Activated naive CD4-positive, alpha-beta T cell treated with anti-CD3 and anti-CD28 coated beads for 36 hours (primary cell): ENCODE results near the gene JMJD4. TPM values are rescaled to one million over a fixed set of nuclear protein-coding genes. Genes with fewer than 3 reads are reported as not detected.

Experiments used
- CTCF ChIA-PET: fragments of 350-600 bp; sonication (Branson Sonifier 250); formaldehyde crosslinking; loops from one replicate; lab custom pipeline; 2021; ENCODE audit warnings: antibody characterized with exemption; lab: Charles Lee
- DNase-seq: peaks from one replicate; pipeline ENCODE4 v3.0.0-alpha.2; 2020
- H3K27ac Mint-ChIP-seq: one replicate; pipeline ENCODE4 v1.8.0; 2021; ENCODE audit warnings: mild to moderate bottlenecking, mixed read lengths
- H3K27me3 Mint-ChIP-seq: one replicate; pipeline ENCODE4 v1.8.0; 2021; ENCODE audit warnings: low read depth, mixed read lengths
- H3K36me3 Mint-ChIP-seq: one replicate; pipeline ENCODE4 v1.8.0; 2021; ENCODE audit warnings: low read depth, mixed read lengths
- H3K4me1 Mint-ChIP-seq: one replicate; pipeline ENCODE4 v1.8.0; 2021; ENCODE audit warnings: low read depth, mixed read lengths
- H3K4me3 Mint-ChIP-seq: one replicate; pipeline ENCODE4 v1.8.0; 2021; ENCODE audit warnings: mild to moderate bottlenecking, moderate library complexity, mixed read lengths
- H3K9me3 Mint-ChIP-seq: one replicate; pipeline ENCODE4 v1.8.0; 2021; ENCODE audit warnings: mixed read lengths
- intact Hi-C: fragments of 100-400 bp; cut with micrococcal nuclease; formaldehyde crosslinking; loops from one replicate; pipeline ENCODE4 v1.15.1; 2023
- total RNA-seq, 2 experiments: library from RNA; stranded (reverse); gene quantifications; one replicate each; pipeline ENCODE4 v1.2.3, GENCODE V29; 2021

JMJD4 gene, protein sequence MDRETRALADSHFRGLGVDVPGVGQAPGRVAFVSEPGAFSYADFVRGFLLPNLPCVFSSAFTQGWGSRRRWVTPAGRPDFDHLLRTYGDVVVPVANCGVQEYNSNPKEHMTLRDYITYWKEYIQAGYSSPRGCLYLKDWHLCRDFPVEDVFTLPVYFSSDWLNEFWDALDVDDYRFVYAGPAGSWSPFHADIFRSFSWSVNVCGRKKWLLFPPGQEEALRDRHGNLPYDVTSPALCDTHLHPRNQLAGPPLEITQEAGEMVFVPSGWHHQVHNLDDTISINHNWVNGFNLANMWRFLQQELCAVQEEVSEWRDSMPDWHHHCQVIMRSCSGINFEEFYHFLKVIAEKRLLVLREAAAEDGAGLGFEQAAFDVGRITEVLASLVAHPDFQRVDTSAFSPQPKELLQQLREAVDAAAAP
- 10 to 100 TPM; 11.3 to 11.7 TPM for total RNA-seq

DNA sequence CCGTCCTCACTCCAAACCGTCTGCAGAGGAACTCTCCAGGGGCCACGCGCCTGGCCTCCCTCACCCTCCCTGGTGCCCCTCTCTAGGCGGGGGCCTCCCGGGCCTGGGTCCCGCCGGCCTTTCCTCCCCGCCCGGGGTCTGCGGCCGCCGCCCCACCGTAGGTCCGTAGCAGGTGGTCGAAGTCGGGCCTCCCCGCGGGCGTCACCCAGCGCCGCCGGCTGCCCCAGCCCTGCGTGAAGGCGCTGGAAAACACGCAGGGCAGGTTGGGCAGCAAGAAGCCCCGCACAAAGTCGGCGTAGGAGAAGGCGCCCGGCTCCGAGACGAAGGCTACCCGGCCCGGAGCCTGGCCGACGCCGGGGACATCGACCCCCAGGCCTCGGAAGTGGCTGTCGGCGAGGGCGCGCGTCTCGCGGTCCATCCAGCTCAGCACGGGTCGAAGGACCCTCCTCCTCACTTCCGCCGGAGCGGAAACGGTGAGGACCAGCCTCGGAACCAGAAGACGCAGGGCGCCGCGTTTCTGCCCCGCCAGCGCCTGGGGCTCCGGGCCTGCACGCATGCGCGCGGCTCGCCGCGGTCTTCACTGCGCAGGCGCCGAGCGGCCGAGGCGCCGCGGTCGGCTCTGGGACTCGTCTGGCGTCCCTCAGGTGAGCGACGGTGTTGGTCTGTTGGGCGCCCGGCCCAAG lies at the start of gene JMJD4, which contains the start of gene SNAP47:
JMJD4 (minus strand) TSS at position 447 of the 683 bp plus-strand sequence; CDS start at position 418, 29 bp downstream.
SNAP47 (plus strand) TSS at position 580 of the 683 bp plus-strand sequence. CDS start 12,302 bp downstream, outside the sequence.
- peak within 1 kb of the TSS; percentile 92 for H3K4me3 Mint-ChIP-seq
- DNase-seq: peak; percentile 93
- peaks cover 40% of the 10 kb centered on the region for H3K4me1 Mint-ChIP-seq
- no peaks in the 10 kb centered on the region for H3K27me3 Mint-ChIP-seq
- H3K27ac Mint-ChIP-seq: peak within 1 kb of the TSS; percentile 76
- intact Hi-C loops: loop anchor here (1.0 kb wide), 3 partner anchors 23 to 795 kb away; partner anchors contain the start of gene COQ8A
- peaks cover 5% of the 10 kb centered on the region for H3K36me3 Mint-ChIP-seq
- CTCF ChIA-PET: no interaction called here
- H3K9me3 Mint-ChIP-seq: no peaks in the 10 kb centered on the region

GRCh38 chr1:227782226-227782625 lies 47.1 kb upstream of the JMJD4 start:
- Mint-ChIP-seq H3K4me1 (peaks cover 16% of the 10 kb centered on the region), H3K36me3 (peaks cover 5% of the 10 kb centered on the region), H3K9me3 (no peaks in the 10 kb centered on the region), H3K27me3 (peaks cover 2% of the 10 kb centered on the region), H3K4me3 (no peak overlapping the region), H3K27ac (no peak overlapping the region)
- DNase-seq: no peak
- CTCF ChIA-PET: no interaction called here
- intact Hi-C loops: no loop called here

DNA sequence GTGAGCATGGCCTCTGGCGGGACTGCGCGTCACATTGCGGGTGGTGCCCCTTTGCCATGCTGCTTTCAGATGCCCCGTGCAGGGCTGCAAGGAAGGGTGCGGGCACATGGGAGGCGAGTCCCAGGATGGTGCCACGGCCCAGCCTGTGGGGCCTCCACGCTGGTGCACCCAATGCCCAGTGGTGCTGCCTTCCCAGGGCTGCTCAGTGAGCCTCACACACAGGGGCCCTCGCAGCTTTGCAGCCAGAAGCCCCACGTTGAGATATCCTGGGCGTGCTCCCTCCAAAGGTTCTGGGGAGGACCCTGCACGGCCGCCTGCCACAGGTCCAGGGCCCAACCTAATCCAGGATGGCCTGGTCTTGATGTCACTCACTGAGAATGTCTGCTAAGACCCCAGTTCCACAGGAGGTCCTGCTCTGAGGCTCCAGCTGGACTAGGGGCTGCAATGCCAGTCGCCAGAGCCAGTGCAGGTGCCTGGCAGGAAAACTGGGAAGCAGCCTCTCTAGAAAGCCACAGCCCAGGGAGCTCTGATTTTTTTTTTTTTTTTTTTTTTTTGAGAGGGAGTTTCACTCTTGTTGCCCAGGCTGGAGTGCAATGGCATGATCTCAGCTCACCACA lies 46.3 kb upstream of the JMJD4 start:
- no peak overlapping the region for H3K4me3 Mint-ChIP-seq
- H3K36me3 Mint-ChIP-seq: peaks cover 5% of the 10 kb centered on the region
- DNase-seq: no peak
- peaks cover 10% of the 10 kb centered on the region for H3K4me1 Mint-ChIP-seq
- no peaks in the 10 kb centered on the region for H3K9me3 Mint-ChIP-seq
- peaks cover under 1% of the 10 kb centered on the region for H3K27me3 Mint-ChIP-seq
- no peak overlapping the region for H3K27ac Mint-ChIP-seq
- CTCF ChIA-PET: no interaction called here
- intact Hi-C loops: no loop called here

DNA sequence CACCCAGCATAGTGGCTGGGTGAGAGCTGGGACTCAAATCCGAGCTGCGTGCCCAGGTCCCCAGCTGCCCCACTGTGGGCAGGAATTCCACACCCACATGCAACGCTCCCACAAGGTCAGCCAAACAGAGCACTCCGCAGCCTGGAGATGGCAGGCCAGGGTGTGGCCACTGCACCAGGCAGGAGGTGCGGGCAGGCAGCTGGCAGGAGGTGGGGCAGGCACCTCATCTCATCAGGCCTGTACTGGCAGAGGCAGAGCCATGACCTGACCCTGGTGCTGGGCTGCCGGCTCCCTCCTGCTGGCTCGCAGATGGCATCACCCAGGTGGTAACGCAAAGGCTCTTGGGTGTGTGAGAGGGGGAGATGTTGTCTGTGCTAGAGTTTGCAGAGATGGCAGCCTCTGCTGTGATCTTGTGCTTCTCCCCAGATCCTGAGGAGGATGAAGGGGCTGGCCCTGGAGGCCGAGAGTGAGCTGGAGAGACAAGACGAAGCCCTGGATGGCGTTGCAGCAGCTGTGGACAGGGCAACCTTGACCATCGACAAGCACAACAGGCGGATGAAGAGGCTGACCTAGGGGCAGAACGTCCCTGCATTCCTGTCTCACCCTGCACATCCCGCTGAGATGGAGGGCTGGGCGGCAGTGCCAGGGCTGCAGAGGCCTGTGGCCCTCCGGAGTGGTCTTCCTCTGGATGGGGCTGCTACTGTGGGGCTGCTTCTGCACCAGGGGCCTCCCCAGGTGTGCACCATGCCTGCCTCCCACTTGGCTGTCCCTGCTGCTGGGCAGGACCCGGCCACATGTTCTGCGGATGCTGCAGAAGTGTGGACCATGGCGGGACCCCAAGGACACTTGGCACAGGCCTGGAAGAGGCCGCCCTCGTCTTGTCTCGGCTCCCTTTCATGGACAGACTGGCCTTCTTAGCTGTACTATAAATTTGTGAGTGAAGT lies 45.3 kb upstream of the JMJD4 start:
- peaks cover under 1% of the 10 kb centered on the region for H3K4me1 Mint-ChIP-seq

DNA sequence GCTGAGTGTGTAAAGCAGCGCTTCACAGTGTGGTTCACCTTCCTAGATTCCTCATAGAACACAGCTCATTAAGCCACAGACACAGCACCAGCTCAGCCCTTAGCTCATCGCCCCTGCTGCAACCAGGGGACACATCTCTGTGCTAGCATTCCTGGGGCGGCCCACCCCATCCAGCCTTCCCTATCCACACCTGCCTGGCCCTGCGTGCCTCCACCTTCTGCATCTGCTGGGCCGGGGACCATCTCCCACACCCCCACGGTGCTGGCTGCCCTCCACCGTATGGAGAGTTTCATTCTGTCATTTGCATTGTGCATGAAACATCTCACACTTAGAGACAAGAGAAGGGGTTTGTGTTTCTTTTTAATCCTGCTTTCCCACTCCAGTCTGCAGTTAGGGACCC lies 44.6 kb upstream of the JMJD4 start:
- H3K9me3 Mint-ChIP-seq: no peaks in the 10 kb centered on the region
- intact Hi-C loops: no loop called here
- DNase-seq: no peak

More for the DNA sequence above, 45.3 kb upstream of the JMJD4 start:
- intact Hi-C loops: no loop called here
- DNase-seq: no peak
- CTCF ChIA-PET: no interaction called here
- Mint-ChIP-seq H3K27ac (no peak overlapping the region), H3K27me3 (no peaks in the 10 kb centered on the region), H3K36me3 (peaks cover 5% of the 10 kb centered on the region), H3K9me3 (no peaks in the 10 kb centered on the region), H3K4me3 (no peak overlapping the region)

DNA sequence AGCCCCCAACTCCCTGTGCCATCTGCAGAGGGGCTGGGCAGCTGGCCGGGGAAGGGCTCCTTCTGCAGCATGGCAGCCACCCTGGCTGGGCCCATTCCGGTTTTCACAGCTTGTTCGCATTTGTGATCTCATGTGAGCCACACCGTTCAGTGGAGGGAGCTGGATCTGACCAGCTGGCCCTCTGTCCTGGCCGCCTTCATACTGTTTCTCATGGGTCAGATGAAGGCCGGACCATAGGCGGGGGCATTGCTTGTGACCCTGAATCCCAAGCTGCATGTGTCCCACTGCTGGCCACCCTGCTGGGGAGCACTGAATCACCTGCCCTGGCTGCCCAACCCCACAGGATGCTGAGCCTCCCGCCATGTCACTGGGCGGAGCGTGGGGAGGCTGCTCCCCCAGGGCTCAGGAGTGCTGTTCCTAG lies 43.9 kb upstream of the JMJD4 start:
- CTCF ChIA-PET: no interaction called here
- Mint-ChIP-seq H3K27ac (no peak overlapping the region), H3K4me1 (peaks cover 4% of the 10 kb centered on the region), H3K36me3 (peaks cover 5% of the 10 kb centered on the region), H3K27me3 (no peaks in the 10 kb centered on the region), H3K9me3 (no peaks in the 10 kb centered on the region), H3K4me3 (no peak overlapping the region)
- intact Hi-C loops: no loop called here
- no peak for DNase-seq

More for the DNA sequence above, 44.6 kb upstream of the JMJD4 start:
- no peaks in the 10 kb centered on the region for H3K27me3 Mint-ChIP-seq
- CTCF ChIA-PET: no interaction called here
- H3K4me1 Mint-ChIP-seq: no peaks in the 10 kb centered on the region
- peaks cover 5% of the 10 kb centered on the region for H3K36me3 Mint-ChIP-seq
- H3K4me3 Mint-ChIP-seq: no peak overlapping the region
- H3K27ac Mint-ChIP-seq: no peak overlapping the region

DNA sequence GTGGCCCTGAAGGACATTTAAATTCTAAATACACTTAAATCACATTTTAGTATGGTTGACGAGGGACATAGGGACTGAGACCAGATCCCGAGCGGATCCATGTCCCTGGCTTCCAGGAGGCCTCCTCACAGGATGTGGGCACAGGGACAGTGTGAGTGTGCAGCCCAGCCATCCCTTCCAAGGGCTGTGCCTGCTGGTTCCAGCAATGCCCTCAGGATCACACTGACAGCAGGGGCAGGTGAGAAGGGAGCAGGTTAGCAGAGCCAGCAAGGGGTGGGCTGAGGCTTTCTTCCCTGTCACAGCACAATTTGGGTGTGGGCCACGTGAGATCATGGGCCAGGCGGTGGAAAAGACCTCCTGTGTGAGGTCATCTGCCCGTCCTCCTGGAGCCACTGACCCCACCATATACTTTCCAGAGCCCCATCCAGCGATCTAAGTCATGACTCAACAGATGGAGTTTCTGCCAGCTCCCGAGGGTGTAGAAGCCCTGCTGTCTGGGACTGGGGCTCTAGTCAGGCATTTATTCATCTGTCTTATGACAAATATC lies 43.4 kb upstream of the JMJD4 start:
- Mint-ChIP-seq H3K27me3 (no peaks in the 10 kb centered on the region), H3K4me3 (no peak overlapping the region), H3K27ac (no peak overlapping the region), H3K9me3 (no peaks in the 10 kb centered on the region), H3K4me1 (peaks cover 10% of the 10 kb centered on the region), H3K36me3 (peaks cover 5% of the 10 kb centered on the region)
- intact Hi-C loops: no loop called here
- CTCF ChIA-PET: no interaction called here
- no peak for DNase-seq

- H3K9me3 Mint-ChIP-seq: no peaks in the 10 kb centered on the region
- no peaks in the 10 kb centered on the region for H3K27me3 Mint-ChIP-seq
- intact Hi-C loops: no loop called here
- H3K36me3 Mint-ChIP-seq: peaks cover 3% of the 10 kb centered on the region
- no peak overlapping the region for H3K27ac Mint-ChIP-seq
- no peak overlapping the region for H3K4me3 Mint-ChIP-seq
- CTCF ChIA-PET: no interaction called here
- peaks cover 11% of the 10 kb centered on the region for H3K4me1 Mint-ChIP-seq
- DNase-seq: no peak
These were observed 42.5 kb upstream of the JMJD4 start for GRCh38 chr1:227777646-227778045.

- no peak for DNase-seq
- CTCF ChIA-PET: no interaction called here
These were observed 42.1 kb upstream of the JMJD4 start for GRCh38 chr1:227777156-227777555.

DNA sequence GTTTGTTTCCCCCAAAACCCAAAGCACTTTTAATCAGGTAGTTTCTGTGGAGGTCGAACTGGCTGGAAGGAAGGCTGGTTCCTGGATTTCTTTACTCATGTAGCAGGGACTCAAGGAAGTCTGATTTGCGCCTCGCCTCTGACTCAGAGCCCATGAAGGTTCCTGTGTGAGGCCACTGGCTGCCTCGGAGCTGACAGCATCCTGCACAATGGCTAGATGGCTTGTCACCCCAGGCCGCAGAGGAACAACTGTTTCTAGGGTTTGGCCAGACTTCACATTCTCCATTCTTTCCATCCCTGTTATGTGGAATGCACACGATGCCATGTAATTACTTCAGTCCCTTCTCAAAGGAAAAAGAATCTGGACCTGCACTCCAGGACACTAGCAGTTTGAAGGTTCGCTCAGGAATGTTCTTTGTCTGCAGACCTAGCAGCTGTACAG lies 41.2 kb upstream of the JMJD4 start:
- peaks cover 15% of the 10 kb centered on the region for H3K4me1 Mint-ChIP-seq
- no peaks in the 10 kb centered on the region for H3K9me3 Mint-ChIP-seq
- intact Hi-C loops: no loop called here
- CTCF ChIA-PET: no interaction called here
- H3K27me3 Mint-ChIP-seq: no peaks in the 10 kb centered on the region
- DNase-seq: no peak
- no peak overlapping the region for H3K27ac Mint-ChIP-seq
- H3K36me3 Mint-ChIP-seq: no peaks in the 10 kb centered on the region
- H3K4me3 Mint-ChIP-seq: no peak overlapping the region

More at GRCh38 chr1:227777156-227777555, 42.1 kb upstream of the JMJD4 start:
- H3K9me3 Mint-ChIP-seq: no peaks in the 10 kb centered on the region
- H3K4me1 Mint-ChIP-seq: peaks cover 15% of the 10 kb centered on the region
- H3K27me3 Mint-ChIP-seq: no peaks in the 10 kb centered on the region
- H3K36me3 Mint-ChIP-seq: no peaks in the 10 kb centered on the region
- H3K27ac Mint-ChIP-seq: no peak overlapping the region
- no peak overlapping the region for H3K4me3 Mint-ChIP-seq
- intact Hi-C loops: no loop called here

GRCh38 chr1:227775841-227776240 lies 40.7 kb upstream of the JMJD4 start:
- Mint-ChIP-seq H3K36me3 (no peaks in the 10 kb centered on the region), H3K9me3 (no peaks in the 10 kb centered on the region), H3K4me1 (peaks cover 15% of the 10 kb centered on the region), H3K4me3 (no peak overlapping the region), H3K27ac (no peak overlapping the region), H3K27me3 (no peaks in the 10 kb centered on the region)
- DNase-seq: no peak
- CTCF ChIA-PET: no interaction called here
- intact Hi-C loops: no loop called here
